Stimulated activated CD4-positive, alpha-beta T cell treated with anti-CD3 and anti-CD28 coated beads, Interleukin-2, amount 100 ng/mL, for 4 hours (primary cell): Measurements from ENCODE around the gene TMEM170A.

ENCODE experiments used
- DNase-seq: peaks from one replicate; pipeline ENCODE4 v3.0.0-alpha.2; 2020; ENCODE audit warnings: low read depth

TMEM170A gene

DNA sequence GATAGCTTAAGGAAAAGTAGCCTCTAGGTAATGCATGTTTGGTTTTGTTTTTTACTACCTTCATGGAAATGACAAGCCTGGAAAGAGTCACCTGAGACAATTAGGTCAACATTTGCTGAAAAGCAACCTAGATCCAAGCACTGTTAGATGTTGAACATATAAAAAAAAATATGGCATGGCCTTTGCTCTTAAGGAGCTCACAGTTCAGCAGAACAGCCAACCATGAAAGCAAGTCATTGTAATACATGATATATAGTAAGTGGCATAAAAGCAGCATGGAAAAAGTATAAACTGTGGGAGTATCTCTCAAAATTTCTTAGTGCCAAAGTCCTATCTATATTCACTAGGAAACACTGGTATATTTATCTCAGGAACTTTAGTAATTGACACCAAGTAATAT lies 62.8 kb downstream of the TMEM170A start:
- no peak for DNase-seq

DNA sequence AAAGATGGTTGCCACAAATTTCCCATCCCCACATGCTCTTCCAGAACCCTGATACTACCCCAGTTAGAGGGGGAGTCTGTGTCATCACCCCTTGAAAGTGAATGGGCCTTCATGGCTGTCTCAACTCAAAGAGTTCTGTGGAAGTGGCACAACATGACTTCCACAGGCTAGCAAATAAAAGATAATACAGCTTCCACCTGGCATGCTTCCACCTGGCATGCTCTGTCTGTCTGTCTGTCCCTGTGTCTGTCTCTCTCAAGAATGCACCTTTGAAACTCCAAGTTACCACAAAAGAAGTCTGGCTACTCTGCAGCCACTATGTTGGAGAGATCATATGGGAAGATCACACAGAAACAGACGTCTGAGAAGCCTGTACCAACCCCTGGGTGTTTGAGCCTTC lies 66.2 kb downstream of the TMEM170A start:
- no peak for DNase-seq

DNA sequence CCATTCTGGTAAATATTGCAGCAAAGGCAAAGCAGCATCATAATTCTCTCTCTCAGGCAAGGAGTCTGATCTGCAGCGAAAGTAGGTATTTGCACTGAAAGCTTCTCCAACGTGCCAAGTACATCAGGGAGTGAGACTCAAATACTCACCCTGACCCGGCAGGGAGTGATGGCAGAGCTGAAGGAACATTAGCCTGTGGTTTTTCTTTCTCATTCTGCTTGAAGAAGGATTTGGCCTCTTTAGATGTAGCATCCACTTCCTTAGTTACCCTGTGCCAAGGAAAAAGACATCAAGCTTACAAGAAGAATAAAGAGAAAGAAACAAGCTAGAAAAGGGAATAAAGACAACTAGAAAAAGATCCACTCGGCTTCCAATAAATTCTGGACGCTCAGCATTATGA lies 69.5 kb downstream of the TMEM170A start:
- DNase-seq, result no peak
